ENCODE results near the gene KRTAP6-2.

DNA sequence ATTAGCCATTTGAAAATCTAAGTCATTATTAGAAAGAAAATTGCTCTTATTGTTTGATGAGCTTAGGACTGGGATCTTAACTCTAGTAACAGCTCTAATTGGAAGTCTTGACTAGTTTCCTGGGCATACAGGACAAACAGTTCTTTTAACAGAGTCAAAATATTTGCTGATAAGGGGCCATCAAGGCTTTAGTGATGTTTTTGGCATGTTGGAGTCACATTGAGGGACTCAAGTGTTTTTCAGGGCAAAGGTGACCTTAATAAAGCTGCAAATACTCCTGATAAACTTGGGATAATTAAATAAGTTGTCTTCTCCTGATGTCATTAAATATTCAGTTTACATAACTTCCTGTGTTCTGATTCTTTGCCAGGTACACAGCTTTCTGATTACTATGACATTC, 31.1 kb downstream of the KRTAP6-2 start:
- TF ChIP-seq CTCF (IDR thresholded peaks at IDR 0.05) (no peak), POLR2A (IDR thresholded peaks at IDR 0.05; ENCODE audit: low read length) (no peak), FOXS1 (CRISPR knock-in tag; IDR thresholded peaks at IDR 0.05) (no peak)
- TF ChIP-seq, protein P1, sequence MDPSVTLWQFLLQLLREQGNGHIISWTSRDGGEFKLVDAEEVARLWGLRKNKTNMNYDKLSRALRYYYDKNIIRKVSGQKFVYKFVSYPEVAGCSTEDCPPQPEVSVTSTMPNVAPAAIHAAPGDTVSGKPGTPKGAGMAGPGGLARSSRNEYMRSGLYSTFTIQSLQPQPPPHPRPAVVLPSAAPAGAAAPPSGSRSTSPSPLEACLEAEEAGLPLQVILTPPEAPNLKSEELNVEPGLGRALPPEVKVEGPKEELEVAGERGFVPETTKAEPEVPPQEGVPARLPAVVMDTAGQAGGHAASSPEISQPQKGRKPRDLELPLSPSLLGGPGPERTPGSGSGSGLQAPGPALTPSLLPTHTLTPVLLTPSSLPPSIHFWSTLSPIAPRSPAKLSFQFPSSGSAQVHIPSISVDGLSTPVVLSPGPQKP (IDR thresholded peaks at IDR 0.05; ENCODE audit: low read depth, low read length): no peak
